Smooth muscle cell of the brain vasculature (primary cell): ENCODE data around the gene GAK.

Experiments used
- DNase-seq: peaks from one replicate; pipeline ENCODE4 v3.0.0-alpha.2; 2012; ENCODE audit warnings: low read depth, low spot score

Gene GAK

DNA sequence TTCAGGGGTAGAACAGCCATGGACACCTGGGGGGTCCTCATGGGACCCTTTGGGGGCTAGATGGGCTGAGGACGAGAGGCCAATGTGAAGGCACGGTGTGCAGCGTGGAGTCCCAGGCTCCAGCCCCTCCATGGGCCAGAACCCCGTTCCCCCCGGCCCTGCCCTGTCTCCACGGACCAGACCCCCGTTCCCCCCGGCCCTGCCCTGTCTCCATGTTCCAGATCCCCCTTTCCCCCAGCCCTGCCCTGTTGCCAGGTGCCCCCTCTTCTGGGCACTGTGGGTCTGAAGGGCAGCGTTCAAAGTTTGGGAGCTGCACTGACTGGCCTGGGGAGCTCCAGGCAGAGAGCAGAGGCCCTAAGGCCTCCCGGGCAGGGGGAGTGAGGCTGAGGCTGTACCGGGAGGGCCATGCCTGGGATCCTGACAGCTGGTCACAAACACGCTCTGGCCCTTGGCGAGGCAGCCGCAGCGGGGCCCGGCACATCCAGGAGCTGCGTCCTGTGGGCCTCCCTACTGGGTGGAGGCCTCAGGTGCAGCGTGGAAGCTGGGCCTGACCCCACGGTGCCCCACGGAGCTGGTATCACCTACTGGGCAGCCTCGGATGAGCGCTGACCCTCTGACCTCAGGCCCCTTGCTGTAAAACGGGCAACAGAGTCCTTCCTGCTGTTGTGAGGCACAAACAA, 32.4 kb upstream of the GAK start:
- no peak for DNase-seq

DNA sequence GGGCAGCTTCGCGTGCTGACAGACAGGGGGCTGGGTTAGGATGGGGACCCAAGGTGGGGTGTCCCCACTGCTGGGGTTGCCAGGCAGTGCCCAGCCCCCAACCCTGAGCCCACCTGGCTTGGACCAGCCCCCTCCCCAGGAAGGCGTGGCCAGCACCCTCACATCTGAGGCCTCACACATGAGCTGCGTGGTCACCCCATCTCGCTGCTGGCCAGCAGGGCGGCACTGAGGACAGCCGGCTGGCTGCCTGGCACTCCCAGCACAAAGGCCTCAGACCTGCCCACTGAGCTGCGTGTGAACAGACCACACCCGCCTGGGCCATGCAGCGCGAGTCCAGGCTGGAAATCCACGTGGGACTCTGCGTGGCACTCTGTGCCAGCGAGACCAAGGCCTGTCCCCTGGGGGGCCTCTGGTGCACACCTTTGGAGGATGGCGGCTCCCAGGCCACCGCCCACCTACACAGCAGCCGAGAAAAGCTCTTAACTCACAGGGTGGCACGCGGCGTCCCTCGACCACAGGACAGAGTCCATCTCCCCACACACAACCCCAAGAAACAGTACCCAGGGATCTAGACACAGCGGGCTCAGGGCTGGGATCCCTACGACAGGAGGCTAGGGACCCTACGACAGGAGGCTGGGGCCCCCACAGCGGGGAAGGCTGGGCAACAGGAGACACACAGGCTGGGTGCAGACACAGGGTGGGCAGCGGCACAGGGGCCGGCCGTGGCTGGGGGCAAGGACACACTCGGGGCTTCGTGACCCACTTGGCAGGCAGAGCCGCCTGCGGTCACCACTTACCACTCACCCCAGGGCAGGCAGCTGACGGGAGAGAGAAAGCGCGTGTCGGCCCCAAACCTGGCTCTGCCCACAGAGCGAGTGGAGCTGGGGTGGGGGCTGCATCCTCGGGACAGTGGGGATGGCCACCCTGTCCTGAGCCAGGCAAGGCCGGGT, 31.4 kb upstream of the GAK start:
- DNase-seq, result no peak

DNA sequence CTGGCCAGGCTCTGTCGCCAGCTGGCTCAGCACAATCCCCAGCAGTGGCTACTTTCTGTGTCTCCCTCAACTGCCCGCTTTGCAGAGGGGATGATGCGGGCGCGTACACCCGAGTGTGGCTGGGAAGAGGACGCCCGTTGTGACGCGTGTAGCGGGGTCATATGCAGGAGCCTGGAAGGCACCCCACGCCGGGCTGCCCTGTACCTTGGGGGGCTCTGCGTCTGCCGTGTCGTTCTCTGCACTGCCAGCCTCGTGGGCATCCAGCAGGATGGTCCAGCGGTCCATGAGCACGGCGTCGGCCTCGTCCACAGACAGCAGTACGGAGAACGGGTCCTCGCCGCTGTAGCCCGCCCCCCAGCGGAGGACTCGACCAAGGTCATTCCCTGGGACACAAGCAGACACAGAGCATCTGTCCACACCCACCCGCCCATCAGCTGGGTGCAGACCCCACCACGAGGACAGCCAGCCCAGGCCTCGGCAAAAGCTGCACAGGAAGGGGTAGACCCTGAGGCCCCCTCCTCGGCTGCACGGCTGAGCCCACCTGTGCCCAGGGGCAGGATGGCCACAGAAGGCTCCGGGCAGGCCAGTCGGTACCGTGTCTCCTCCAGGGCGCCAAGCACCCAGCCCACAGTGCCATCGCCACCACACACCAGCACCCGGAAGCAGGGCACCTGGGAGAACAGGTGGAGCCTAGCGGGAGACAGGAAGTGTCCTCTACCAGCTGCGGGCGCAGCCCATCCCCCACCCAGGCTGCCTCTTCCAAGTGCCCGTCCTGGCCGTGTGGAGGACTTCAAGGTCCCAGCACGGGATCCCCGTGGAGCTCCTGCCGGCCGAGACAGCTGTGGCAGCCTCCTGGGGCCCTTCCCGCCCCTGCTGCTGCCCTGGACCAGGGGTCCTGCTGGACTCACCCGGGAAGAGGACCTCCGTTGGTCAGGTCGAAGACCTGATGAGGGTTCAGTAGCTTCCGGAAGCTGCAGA, 30.4 kb upstream of the GAK start:
- DNase-seq, result no peak

DNA sequence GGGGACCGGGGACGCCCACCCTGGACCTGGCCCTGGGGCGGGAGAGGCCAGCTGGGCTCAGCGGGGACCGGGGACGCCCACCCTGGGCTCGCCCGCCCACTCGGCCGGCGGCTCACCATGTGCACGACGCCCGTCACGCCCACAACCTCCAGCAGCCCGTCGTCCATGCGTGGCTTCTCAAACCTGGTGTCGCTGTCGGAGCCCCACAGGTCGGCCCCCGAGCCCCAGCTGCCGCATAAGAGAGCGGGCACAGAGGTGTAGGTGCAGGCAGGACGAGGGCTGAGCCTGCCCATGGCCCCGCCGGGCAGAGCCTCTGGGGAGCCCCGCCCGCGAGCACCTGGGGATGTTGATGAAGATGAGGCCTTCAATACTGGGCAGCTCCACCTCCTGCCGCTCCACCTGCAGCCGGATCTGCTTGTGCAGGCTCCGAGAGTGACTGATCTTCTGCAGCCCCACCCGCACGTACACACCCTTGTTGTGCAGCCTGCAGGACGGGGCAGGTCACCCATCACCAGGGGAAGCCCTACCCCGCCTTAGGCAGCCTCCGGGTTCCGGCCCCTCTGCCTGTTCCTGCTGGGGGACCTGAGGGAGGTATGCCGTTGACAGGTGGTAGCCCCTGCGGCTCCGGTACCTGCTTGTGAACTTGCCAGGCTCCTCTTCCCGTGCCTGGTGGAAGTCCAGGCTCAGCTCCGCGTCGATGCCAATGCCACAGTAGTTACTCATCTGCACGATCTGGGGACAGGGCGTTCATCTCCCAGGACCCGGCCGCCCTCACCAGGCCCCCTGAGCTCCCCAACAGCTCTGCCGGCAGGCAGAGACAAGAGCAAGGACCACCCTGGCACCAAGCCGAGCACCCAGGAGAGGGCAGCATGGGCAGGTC, 29.5 kb upstream of the GAK start:
- no peak for DNase-seq

DNA sequence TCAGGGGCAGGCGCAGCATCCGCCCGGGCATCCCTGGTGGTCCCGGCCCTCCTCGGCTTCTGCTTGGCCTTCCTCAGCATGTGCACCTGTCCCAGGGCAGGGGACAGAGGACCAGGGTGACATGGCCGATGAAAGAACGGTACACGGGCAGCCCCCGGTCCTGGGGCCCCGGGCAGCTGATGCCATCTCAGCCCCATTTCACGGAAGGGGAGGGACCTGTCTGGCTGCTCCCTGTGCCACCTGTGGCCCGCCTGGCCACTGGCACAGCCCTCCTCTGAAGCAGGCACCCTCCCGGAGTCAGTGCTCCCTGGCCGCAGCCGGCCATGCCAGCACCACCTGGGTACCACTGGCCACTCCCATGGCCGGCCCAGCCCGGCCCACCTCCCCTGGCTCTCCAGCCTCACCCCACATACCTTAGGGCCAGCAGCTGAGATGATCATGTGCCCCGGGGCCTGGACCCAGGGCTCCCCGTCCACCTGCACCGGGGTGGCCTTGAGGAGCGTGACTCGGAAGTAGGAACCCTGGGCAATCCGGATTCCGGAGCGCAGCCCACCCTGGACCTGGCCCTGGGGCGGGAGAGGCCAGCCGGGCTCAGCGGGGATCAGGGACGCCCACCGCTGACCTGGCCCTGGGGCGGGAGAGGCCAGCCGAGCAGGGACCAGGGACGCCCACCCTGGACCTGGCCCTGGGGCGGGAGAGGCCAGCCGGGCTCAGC, 28.7 kb upstream of the GAK start:
- no peak for DNase-seq

DNA sequence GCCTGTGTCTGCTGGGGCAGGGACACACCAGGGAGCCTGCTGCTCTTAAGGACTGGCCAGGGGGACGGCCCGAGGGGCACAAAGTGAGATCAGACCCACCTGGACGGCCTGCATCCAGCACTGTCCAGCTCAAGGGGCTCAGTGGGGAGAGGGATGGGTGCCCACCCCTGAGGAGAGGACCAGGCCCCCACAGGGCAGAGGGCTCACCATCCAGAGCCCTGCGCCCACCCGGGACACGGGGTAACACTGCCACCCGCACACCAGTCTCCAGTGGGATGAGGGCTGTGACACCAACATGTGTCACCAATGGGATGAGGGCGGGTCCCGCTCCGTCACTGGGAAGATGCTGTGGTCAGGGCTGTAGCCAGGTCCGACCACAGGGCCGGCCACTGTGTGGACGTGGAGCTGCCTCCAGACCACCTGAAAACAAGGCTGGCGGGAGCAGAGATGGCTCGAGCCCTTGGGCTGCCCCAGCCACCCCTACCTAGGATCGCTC, 28.1 kb upstream of the GAK start:
- DNase-seq, result no peak

DNA sequence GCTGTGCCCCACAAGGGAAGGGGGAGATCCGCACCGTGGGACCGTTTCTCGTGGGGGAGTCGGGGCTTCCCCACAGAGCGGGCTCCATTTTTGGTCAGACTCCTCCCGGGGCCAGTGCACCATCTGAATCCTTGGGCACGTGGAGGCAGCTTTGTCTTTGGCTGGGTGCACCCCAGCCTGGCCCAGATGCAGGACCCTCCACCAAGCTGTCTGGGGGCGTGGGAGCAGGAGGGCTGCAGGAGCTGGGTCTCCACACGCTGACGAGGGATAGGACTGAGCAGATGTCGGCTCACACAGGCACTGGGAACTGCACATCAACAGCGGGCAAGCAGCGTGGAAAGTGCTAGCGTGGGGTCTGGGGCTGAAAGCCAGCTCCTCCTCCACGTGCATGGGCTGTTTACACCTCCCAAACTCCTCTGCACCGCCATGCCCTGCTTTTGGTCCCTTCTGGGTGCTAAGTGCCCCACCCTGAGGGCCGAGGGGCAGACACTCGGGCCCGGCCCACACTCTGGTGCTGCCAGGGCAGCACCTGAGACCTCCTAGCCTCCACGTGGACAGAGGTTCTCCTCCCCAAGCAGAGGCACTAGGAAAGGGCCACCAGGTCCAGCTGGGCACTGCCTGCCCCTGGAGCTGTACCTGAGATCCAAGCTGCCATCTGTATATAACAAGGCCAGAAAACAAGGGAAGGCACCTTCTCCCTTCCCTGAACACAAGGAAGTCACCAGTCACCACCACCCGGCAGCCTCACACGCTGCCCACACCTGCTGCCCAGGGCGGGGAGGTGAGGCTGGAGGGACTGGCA, 27.4 kb upstream of the GAK start:
- DNase-seq, result no peak

DNA sequence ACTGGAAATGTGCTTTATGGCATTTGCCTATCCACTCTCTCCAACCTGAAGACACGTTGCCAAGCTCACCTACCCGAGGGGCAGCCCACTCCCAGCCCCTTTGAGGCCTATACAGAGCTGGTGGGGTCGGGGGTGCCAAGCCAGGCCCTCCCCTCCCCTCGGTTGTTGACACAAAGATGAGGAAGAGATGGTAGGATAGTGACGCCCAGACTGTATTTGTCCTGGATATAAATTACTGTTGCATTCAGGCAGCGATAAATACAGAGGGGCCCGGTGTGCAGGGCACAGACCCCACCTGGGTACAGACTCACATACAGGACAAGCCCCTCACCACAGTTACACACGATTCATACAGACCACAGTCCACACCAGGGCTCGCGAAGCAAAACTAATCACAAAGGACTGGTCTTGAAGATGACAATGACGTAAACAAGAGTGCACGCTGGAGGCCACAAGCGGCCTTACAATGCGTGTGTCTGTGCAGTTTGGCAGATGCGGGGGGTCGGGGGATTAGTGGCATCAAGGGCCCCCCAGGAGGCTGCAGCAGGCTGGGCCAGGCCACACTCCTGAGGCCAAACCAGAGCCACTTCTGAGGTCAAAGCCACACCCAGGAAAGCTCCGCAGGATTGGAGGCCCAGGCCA, 26.7 kb upstream of the GAK start:
- DNase-seq, result no peak

DNA sequence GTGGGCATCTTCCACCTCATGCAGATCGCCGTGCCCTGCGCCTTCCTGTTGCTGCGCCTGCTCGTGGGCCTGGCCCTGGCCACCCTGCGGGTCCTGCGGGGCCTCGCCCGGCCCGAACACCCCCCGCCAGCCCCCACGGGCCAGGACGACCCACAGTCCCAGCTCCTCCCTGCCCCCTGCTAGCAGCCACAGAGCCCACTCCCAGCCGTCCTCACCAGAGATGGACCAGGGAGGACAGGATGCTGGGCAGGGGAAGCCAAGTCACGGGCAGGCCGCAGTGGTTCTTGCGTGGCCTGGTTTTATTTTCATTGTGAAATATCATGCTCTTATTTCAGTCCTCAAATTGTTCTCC, 26.2 kb upstream of the GAK start:
- no peak for DNase-seq

DNA sequence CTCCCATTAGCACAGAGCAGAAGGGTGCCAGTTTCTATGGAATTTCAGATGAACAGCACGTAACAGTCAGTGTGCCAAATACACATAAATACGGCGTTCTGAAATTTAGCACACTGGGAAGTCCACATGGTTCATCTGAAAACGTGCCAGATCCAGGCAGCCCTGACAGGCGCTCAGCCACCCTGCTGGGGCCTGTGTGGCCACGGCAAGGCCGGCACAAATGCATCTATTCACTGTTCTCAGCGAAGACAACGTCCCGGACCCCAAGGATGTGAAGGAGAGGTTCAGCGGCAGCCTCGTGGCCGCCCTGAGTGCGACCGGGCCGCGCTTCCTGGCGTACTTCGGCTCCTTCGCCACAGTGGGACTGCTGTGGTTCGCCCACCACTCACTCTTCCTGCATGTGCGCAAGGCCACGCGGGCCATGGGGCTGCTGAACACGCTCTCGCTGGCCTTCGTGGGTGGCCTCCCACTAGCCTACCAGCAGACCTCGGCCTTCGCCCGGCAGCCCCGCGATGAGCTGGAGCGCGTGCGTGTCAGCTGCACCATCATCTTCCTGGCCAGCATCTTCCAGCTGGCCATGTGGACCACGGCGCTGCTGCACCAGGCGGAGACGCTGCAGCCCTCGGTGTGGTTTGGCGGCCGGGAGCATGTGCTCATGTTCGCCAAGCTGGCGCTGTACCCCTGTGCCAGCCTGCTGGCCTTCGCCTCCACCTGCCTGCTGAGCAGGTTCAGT, 25.6 kb upstream of the GAK start:
- DNase-seq, result no peak

DNA sequence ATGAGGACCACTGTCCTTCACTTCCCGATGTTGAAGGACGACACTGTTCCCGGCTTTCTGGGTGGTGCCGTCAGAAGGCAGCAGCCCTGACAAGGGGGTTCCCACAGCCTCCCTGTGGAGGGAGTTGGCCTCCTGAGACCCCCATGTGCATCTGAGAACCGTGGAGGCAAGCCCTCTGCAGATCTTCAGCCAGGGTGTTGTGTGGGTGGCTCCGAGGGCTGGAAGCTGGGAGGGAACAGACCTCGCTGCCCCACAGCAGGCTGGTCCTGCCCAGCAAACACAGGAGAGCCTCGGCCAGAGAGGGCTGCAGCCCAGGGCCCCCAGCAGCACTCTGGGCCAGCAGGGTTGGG, 25.1 kb upstream of the GAK start:
- DNase-seq, result no peak

DNA sequence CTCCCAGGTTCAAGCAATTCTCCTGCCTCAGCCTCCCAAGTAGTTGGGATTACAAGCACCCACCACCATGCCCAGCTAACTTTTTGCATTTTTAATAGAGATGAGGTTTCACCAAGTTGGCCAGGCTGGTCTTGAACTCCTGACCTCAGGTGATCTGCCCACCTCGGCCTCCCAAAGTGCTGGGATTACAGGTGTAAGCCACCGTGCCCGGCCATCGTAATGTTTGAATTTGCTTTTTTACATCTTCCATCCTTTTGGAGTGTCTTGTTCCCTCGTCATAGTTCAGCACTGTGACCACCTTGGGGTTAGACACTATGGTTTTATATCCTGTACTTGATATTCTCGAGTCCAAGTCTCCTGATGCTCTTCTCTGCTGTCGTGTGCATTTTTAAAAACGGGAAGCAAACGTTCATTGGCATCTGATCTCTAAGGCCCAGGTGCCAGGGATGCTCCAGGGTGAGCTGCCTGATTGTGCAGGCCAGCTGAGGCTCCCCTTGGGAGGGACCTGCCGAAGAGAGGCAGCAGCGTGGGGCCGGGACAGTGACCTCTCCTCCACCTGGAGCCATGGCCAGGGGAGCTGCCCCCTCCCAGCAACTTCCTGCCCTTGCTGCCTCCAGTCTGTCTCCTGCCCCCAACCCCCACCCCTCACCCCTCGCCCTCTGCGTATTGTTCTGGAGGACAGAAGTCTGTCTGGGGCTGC, 24.6 kb upstream of the GAK start:
- no peak for DNase-seq

DNA sequence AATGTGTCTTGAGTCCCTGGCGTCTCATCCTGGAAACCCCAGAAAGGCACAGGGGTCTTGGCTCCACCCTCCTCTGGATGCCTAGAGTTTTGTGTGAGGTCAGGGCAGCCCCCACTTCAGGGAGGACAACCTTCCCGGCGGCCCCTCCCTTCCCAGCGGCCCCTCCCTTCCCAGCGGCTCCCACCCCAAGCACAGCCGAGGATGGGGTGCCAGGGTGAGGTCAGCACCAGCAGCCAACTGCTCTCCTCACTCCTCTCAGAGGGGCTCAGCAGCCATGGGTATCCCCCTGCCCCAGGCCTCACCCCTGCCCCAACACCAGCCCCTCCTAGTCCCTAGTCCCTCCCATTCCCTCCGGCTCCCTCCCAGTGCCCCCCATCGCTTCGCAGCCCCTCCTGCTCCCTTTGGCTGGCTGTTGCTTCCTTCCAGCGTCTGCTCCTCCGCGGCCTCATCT, 23.8 kb upstream of the GAK start:
- no peak for DNase-seq

DNA sequence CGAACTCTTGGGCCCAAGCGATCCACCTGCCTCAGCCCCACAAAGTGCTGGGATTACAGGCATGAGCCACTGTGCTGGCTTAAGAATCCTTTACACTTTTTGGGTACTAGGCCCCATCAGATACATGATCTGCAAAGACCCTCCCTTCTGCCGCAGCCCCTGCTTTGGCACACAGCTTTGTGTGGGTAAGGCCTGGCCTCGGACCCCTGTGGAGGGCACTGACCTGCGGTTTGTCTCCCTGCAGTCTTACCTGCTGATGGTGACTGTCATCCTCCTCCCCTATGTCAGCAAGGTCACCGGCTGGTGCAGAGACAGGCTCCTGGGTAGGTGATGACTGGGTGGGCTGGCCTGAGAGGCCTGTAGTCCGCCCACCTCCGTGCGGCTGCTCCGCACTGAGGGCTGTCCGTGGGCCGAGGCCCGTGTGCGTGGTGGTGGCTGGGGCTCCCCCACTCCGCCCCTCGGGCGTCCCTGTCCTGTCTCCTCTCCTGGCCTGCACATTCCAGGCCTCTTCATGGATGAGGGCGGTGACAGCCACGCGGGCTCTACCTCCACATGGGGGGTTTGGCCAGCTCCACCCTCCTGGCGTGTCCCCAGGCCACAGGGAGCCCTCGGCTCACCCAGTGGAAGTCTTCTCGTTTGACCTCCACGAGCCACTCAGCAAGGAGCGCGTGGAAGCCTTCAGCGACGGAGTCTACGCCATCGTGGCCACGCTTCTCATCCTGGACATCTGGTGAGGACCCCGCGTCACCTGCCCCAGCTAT, 23.2 kb upstream of the GAK start:
- no peak for DNase-seq

DNA sequence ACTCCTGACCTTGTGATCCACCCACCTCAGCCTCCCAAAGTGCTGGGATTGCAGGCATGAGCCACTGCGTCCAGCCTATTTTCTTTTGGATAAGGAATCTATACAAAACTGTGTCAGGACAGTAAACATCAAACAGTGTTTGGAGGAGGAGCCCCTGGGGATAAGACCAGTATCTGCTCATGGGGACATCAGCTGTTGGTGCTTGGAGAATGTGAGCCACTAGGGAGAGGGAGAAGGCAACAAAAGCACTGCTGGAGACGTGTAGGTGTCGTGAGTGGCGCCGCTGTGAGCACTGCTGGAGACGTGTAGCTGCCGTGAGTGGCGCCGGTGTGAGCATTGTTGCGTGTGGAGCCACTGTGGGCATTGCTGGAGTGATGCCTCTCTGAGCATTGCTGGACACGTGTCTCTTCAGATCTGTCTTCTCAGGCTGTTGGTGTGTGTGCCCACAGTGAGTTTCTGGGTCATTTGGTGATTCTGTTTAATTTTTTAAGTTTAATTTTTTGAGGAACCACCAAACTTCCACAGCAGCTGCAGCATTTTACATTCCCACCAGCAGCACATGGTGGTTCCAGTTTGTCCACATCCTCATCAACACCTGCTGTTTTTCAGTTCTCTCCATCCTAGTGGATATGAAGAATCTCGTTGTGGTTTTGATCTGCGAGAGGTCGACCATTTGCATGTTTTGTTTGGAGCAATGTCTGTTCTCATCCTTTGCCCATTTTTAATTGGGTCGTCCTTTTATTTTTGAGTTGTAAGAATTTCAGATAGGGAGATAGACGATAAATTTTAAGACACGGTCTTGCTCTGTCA, 22.3 kb upstream of the GAK start:
- no peak for DNase-seq

DNA sequence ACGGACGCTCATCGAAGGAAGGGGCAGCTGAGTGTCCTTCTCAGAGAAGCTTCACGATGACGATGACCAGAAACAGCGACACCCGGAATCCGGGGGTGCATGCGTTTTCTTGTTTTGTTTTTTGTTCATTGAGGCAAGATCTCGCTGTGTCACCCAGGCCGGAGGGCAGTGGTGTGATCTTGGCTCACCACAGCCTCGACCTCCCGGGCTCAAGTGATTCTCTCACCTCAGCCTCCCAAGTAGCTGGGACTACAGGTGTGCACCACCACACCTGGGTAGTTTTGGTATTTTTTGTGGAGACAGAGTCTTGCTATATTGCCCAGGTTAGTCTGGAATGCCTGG, 21.4 kb upstream of the GAK start:
- no peak for DNase-seq
